MM.1S (cell line): ENCODE results near the gene ORMDL3.

ENCODE experiments used
- CTCF ChIP-seq: fragments of 300-600 bp; sonication (generic); IDR thresholded peaks from 2 replicates; pipeline ENCODE4 v1.5.1; 2016; ENCODE audit warnings: antibody characterized with exemption, low read length, mixed read lengths
- EZH2 ChIP-seq: fragments of 300-600 bp; sonication (generic); optimal IDR thresholded peaks from 2 replicates; pipeline ENCODE3; 2017; ENCODE audit warnings: low read depth, mild to moderate bottlenecking, antibody characterized with exemption, low read length, mixed read lengths
- EZH2phosphoT487 ChIP-seq: fragments of 300-600 bp; sonication (generic); IDR thresholded peaks from 2 replicates; pipeline ENCODE4 v1.6.1; 2018; ENCODE audit warnings: antibody characterized with exemption, low read length

DNA sequence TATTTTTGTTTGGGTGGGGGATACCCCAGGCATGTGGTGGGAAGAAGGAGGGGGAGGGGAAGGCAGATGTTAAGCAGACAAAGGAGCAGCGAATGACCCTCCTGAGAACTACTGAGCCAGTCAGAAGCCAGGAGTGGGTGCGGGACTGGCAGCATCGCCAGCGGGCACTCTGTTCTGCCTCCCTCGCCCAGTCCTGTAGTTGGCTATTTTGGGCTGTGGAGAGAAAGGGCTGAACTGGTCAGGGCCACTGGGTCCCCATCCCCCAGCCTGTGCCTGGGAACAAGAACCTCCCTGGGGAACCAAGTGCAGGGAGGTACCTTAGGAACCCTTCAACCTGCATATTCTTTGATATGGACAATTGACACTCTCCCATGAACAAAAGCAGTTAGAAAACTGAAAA lies 6.5 kb upstream of the ORMDL3 start:
- TF ChIP-seq CTCF (no peak), EZH2 (no peak), EZH2phosphoT487 (no peak)
